ENCODE data around the gene PSME2. TPM values are rescaled to one million over a fixed set of nuclear protein-coding genes. Genes with fewer than 3 reads are reported as not detected.

The PSME2 gene
- total and polyA plus RNA-seq, 9 of the 15 experiments (the other 6 are each of a cell fraction or from before 2014, with no cell fraction given), result 111 to 579 (median 159) TPM

DNA sequence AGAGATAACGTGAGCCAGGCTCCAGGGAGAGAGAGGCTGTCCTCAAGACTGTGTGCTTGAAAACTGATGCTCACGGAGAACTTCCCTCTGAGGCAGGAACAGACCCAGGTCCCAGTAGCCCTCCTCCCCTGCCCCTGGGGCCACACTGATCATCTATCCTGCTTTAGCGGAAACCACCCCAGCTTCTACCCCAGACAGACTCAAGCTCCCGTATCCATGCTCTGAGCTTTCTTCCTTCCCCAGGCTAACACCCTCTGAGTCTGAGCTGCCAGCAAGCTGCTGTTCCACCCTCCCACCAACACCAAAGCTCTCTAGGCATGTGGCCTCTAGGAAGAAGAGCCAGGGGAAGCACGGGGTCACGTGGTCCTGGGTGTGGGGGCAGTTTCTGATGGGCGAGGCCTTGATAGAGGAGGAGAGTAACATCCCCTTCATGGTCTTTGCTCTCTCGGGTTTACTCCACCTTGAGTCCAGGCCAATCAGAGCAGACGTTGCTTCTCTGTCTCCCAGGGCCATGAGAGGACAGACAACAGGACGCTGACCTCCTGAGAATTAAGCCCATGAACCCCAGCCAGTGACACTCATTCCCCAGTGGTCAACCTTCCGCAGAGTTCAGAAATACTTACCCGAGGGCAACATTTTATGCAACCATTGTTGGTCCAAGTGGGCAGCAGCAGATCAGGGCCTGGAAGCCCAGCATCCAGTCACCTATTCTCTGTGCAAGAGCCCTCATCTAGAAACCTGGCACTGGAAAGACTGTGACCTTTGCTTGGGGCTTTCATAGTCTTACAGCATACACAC lies 50.9 kb downstream of the PSME2 start (continued):
- TF ChIP-seq TOE1 (IDR thresholded peaks at IDR 0.05; ENCODE audit: borderline replicate concordance), result peak; percentile 96
- no peak for TF ChIP-seq TOE1 (CRISPR knock-in tag; IDR thresholded peaks at IDR 0.05; ENCODE audit: borderline replicate concordance, low read depth)
- TF ChIP-seq BACH1 (tag; IDR thresholded peaks at IDR 0.05), result no peak
- no peak for TF ChIP-seq RFX1 (IDR thresholded peaks at IDR 0.05)
- no peak for TF ChIP-seq CBX2 (IDR thresholded peaks at IDR 0.05; ENCODE audit: insufficient read depth, low read length, poor library complexity, severe bottlenecking)
- TF ChIP-seq RBM25 (IDR thresholded peaks at IDR 0.05; ENCODE audit: low read depth, low read length, severe bottlenecking), result no peak
- TF ChIP-seq PHF20 (IDR thresholded peaks at IDR 0.05; ENCODE audit: partially characterized antibody), result no peak
- TF ChIP-seq POU5F1 (IDR thresholded peaks at IDR 0.05; ENCODE audit: borderline replicate concordance, low read depth, low read length, partially characterized antibody), result no peak
- no peak for TF ChIP-seq HNRNPLL (IDR thresholded peaks at IDR 0.05; ENCODE audit: low read depth, low read length, poor library complexity, severe bottlenecking)
- peak in 1 of 2 experiments; percentile 74; a peak in 1 of 4 replicates for TF ChIP-seq SIN3A (IDR thresholded peaks at IDR 0.05; ENCODE audit: borderline replicate concordance in 2 of 2, control insufficient read depth in 1 of 2, low read depth in 2 of 2, low read length in 2 of 2)
- no peak for TF ChIP-seq MCM7 (IDR thresholded peaks at IDR 0.05)
- 0 out of 2 replicates have a peak, but pooled peaks have one; percentile 40 for TF ChIP-seq E2F3 (CRISPR knock-in tag; IDR thresholded peaks at IDR 0.05)
- TF ChIP-seq, protein P1, sequence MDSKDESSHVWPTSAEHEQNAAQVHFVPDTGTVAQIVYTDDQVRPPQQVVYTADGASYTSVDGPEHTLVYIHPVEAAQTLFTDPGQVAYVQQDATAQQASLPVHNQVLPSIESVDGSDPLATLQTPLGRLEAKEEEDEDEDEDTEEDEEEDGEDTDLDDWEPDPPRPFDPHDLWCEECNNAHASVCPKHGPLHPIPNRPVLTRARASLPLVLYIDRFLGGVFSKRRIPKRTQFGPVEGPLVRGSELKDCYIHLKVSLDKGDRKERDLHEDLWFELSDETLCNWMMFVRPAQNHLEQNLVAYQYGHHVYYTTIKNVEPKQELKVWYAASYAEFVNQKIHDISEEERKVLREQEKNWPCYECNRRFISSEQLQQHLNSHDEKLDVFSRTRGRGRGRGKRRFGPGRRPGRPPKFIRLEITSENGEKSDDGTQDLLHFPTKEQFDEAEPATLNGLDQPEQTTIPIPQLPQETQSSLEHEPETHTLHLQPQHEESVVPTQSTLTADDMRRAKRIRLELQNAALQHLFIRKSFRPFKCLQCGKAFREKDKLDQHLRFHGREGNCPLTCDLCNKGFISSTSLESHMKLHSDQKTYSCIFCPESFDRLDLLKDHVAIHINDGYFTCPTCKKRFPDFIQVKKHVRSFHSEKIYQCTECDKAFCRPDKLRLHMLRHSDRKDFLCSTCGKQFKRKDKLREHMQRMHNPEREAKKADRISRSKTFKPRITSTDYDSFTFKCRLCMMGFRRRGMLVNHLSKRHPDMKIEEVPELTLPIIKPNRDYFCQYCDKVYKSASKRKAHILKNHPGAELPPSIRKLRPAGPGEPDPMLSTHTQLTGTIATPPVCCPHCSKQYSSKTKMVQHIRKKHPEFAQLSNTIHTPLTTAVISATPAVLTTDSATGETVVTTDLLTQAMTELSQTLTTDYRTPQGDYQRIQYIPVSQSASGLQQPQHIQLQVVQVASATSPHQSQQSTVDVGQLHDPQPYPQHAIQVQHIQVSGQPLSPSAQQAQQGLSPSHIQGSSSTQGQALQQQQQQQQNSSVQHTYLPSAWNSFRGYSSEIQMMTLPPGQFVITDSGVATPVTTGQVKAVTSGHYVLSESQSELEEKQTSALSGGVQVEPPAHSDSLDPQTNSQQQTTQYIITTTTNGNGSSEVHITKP (IDR thresholded peaks at IDR 0.05; ENCODE audit: partially characterized antibody), result peak; percentile 75
- TF ChIP-seq, protein P2, sequence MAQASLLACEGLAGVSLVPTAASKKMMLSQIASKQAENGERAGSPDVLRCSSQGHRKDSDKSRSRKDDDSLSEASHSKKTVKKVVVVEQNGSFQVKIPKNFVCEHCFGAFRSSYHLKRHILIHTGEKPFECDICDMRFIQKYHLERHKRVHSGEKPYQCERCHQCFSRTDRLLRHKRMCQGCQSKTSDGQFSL (CRISPR knock-in tag; IDR thresholded peaks at IDR 0.05), result no peak
- TF ChIP-seq, protein P2 (tag; IDR thresholded peaks at IDR 0.05), result no peak
- peak; percentile 85 for TF ChIP-seq POLR2AphosphoS5 (IDR thresholded peaks at IDR 0.05; ENCODE audit: control insufficient read depth, insufficient read depth, low read depth, low read length)
- TF ChIP-seq, protein P3, sequence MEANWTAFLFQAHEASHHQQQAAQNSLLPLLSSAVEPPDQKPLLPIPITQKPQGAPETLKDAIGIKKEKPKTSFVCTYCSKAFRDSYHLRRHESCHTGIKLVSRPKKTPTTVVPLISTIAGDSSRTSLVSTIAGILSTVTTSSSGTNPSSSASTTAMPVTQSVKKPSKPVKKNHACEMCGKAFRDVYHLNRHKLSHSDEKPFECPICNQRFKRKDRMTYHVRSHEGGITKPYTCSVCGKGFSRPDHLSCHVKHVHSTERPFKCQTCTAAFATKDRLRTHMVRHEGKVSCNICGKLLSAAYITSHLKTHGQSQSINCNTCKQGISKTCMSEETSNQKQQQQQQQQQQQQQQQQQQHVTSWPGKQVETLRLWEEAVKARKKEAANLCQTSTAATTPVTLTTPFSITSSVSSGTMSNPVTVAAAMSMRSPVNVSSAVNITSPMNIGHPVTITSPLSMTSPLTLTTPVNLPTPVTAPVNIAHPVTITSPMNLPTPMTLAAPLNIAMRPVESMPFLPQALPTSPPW (CRISPR knock-in tag; IDR thresholded peaks at IDR 0.05), result peak; percentile 45
- TF ChIP-seq POLR2H (tag; IDR thresholded peaks at IDR 0.05; ENCODE audit: low read depth), result 0 out of 2 replicates have a peak, but pooled peaks have one; percentile 13
- no peak for TF ChIP-seq POLR3A (IDR thresholded peaks at IDR 0.05; ENCODE audit: borderline replicate concordance, extremely low read depth, insufficient read depth, insufficient read length)
- no peak for TF ChIP-seq ZNF239 (CRISPR knock-in tag; IDR thresholded peaks at IDR 0.05)
- no peak for TF ChIP-seq STAG1 (CRISPR knock-in tag; IDR thresholded peaks at IDR 0.05; ENCODE audit: borderline replicate concordance)

Data from K562 (cell line).